Astrocyte (in vitro differentiated cells and primary cell): ENCODE results near the gene GALNT2. TPM values are rescaled to one million over a fixed set of nuclear protein-coding genes. Genes with fewer than 3 reads are reported as not detected.

Experiments used
- DNase-seq: peaks from one replicate; pipeline ENCODE4 v3.0.0-alpha.2; 2010; ENCODE audit warnings: low read depth
- FAIRE-seq: peaks from 2 replicates; lab custom pipeline; 2011; peaks lifted over from hg19 to GRCh38; lab: Jason Lieb, UNC
- H2AFZ ChIP-seq: 2 replicates; pipeline ENCODE4 v1.6.0; 2012; ENCODE audit warnings: low read depth, low read length, inconsistent platforms
- H3K27ac ChIP-seq: 2 replicates; pipeline ENCODE4 v1.5.1; 2011; ENCODE audit warnings: low read depth, low read length, inconsistent platforms
- H3K27me3 ChIP-seq: 2 replicates; pipeline ENCODE4 v1.6.0; 2011; ENCODE audit warnings: low read length, inconsistent platforms; ENCODE audit not compliant: insufficient read depth
- H3K36me3 ChIP-seq: 2 replicates; pipeline ENCODE4 v1.5.1; 2011; ENCODE audit warnings: low read length, inconsistent platforms; ENCODE audit not compliant: insufficient read depth
- H3K4me1 ChIP-seq: 2 replicates; pipeline ENCODE4 v1.5.1; 2011; ENCODE audit warnings: low read length, inconsistent platforms; ENCODE audit not compliant: insufficient read depth
- H3K4me2 ChIP-seq: 2 replicates; pipeline ENCODE4 v1.6.0; 2012; ENCODE audit warnings: low read length, inconsistent platforms
- H3K4me3 ChIP-seq: 2 replicates; pipeline ENCODE4 v1.5.1; 2011; ENCODE audit warnings: low read depth, mild to moderate bottlenecking, low read length, inconsistent platforms; ENCODE audit not compliant: insufficient read depth
- H3K79me2 ChIP-seq: 2 replicates; pipeline ENCODE4 v1.6.0; 2012; ENCODE audit warnings: mild to moderate bottlenecking, low read length, inconsistent platforms; ENCODE audit not compliant: insufficient read depth
- H3K9ac ChIP-seq: 2 replicates; pipeline ENCODE4 v1.6.0; 2012; ENCODE audit warnings: mild to moderate bottlenecking, low read length, inconsistent platforms
- H3K9me3 ChIP-seq: 2 replicates; pipeline ENCODE4 v1.5.1; 2012; ENCODE audit warnings: low read depth, mild to moderate bottlenecking, low read length, inconsistent platforms; ENCODE audit not compliant: insufficient read depth
- H4K20me1 ChIP-seq: 2 replicates; pipeline ENCODE4 v1.6.0; 2012; ENCODE audit warnings: low read length, inconsistent platforms; ENCODE audit not compliant: insufficient read depth
- H3K27ac Mint-ChIP-seq: one replicate; pipeline ENCODE4 v1.8.0; 2021; ENCODE audit warnings: mild to moderate bottlenecking, mixed read lengths; ENCODE audit not compliant: unreplicated experiment
- H3K27me3 Mint-ChIP-seq: one replicate; pipeline ENCODE4 v1.8.0; 2021; ENCODE audit warnings: low read depth, mixed read lengths; ENCODE audit not compliant: unreplicated experiment
- H3K36me3 Mint-ChIP-seq: one replicate; pipeline ENCODE4 v1.8.0; 2021; ENCODE audit warnings: low read depth, mixed read lengths; ENCODE audit not compliant: unreplicated experiment
- H3K4me1 Mint-ChIP-seq: one replicate; pipeline ENCODE4 v1.8.0; 2021; ENCODE audit warnings: low read depth, mixed read lengths; ENCODE audit not compliant: unreplicated experiment
- H3K4me3 Mint-ChIP-seq: one replicate; pipeline ENCODE4 v1.8.0; 2021; ENCODE audit warnings: mild to moderate bottlenecking, moderate library complexity, mixed read lengths; ENCODE audit not compliant: unreplicated experiment
- H3K9me3 Mint-ChIP-seq: one replicate; pipeline ENCODE4 v1.8.0; 2021; ENCODE audit warnings: mild to moderate bottlenecking, mixed read lengths; ENCODE audit not compliant: unreplicated experiment
- EZH2 ChIP-seq: IDR thresholded peaks from 2 replicates; pipeline ENCODE4 v1.6.1; 2012; ENCODE audit warnings: mild to moderate bottlenecking, low read length, inconsistent platforms; ENCODE audit not compliant: insufficient read depth
- total RNA-seq: library from RNA; stranded (reverse); gene quantifications from 2 replicates; pipeline ENCODE4 v1.2.1, GENCODE V29; 2021
- TF ChIP-seq, protein P1 (sequence below): IDR thresholded peaks from 2 replicates; pipeline ENCODE4 v1.5.1; 2011; ENCODE audit warnings: low read depth, mild to moderate bottlenecking, inconsistent platforms, low read length, moderate library complexity; ENCODE audit not compliant: insufficient read depth

The GALNT2 gene
- total RNA-seq, 1 donor from 2014 or later, result 507 TPM

DNA sequence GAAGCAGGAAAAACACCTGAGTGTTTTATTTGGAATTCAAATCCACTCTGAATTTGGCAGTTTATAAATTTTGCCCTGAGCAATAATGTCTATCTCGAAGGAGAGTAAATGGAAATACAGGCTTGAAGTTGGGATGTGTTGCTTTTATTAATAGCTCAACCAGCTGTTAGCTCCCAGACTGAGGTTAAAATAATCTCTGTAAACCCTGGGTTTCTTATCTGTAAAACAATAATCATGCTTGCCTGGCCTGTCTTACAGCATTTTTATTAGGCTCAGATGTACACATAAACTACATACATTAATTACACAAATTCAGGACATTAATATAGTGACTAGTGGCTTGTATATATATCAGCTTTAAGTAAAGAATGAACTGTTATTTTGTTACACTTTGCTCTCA is 148.5 kb downstream of the GALNT2 start:
- H3K36me3 ChIP-seq, result no peaks in the 10 kb centered on the region
- TF ChIP-seq, protein P1, sequence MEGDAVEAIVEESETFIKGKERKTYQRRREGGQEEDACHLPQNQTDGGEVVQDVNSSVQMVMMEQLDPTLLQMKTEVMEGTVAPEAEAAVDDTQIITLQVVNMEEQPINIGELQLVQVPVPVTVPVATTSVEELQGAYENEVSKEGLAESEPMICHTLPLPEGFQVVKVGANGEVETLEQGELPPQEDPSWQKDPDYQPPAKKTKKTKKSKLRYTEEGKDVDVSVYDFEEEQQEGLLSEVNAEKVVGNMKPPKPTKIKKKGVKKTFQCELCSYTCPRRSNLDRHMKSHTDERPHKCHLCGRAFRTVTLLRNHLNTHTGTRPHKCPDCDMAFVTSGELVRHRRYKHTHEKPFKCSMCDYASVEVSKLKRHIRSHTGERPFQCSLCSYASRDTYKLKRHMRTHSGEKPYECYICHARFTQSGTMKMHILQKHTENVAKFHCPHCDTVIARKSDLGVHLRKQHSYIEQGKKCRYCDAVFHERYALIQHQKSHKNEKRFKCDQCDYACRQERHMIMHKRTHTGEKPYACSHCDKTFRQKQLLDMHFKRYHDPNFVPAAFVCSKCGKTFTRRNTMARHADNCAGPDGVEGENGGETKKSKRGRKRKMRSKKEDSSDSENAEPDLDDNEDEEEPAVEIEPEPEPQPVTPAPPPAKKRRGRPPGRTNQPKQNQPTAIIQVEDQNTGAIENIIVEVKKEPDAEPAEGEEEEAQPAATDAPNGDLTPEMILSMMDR, result no peak
- no peak for TF ChIP-seq EZH2
- no peaks in the 10 kb centered on the region for H3K9me3 ChIP-seq
- no peak overlapping the region for H3K27ac Mint-ChIP-seq
- H3K36me3 Mint-ChIP-seq, result peaks cover 15% of the 10 kb centered on the region
- H3K9ac ChIP-seq, result no peak overlapping the region
- H2AFZ ChIP-seq, result no peak overlapping the region
- peaks cover 86% of the 10 kb centered on the region for H4K20me1 ChIP-seq
- H3K4me3 ChIP-seq, result no peak overlapping the region
- DNase-seq (no peak), FAIRE-seq (no peak)
- H3K4me2 ChIP-seq, result peak overlapping the region; percentile 35
- H3K4me1 ChIP-seq, result peaks cover 13% of the 10 kb centered on the region
- no peak overlapping the region for H3K27ac ChIP-seq
- no peaks in the 10 kb centered on the region for H3K9me3 Mint-ChIP-seq
- H3K79me2 ChIP-seq, result peaks cover 70% of the 10 kb centered on the region
- no peaks in the 10 kb centered on the region for H3K27me3 ChIP-seq
- H3K4me1 Mint-ChIP-seq, result peaks cover 45% of the 10 kb centered on the region
- no peak overlapping the region for H3K4me3 Mint-ChIP-seq
- H3K27me3 Mint-ChIP-seq, result no peaks in the 10 kb centered on the region

DNA sequence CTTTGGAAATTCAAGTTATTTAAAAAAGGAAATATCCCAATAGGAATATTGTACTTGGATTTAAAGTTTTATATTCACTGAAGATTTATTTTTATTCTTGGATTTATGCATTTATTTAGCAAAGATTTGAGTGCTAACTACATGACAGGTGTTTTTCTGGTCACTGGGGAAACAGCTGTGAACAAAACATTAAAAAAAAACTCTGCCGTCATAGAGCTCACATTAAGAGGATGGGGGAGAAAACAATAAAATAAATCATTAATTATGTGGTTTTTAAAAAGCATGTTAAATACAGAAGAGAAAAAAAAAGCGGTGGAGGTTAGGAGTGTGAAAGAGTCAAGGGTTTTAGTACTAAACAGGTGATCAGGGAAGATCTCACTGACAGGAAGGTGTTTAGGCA is 149.9 kb downstream of the GALNT2 start:
- Histone ChIP-seq H3K79me2 (peaks cover 67% of the 10 kb centered on the region), H2AFZ (no peak overlapping the region), H3K27me3 (no peaks in the 10 kb centered on the region), H3K9me3 (no peaks in the 10 kb centered on the region), H3K4me3 (no peak overlapping the region), H3K4me2 (no peak overlapping the region), H4K20me1 (peaks cover 89% of the 10 kb centered on the region), H3K27ac (no peak overlapping the region), H3K36me3 (no peaks in the 10 kb centered on the region), H3K9ac (no peak overlapping the region), H3K4me1 (peaks cover 6% of the 10 kb centered on the region)
- H3K27ac Mint-ChIP-seq, result no peak overlapping the region
- DNase-seq, result no peak
- no peak overlapping the region for H3K4me3 Mint-ChIP-seq
- H3K4me1 Mint-ChIP-seq, result peaks cover 38% of the 10 kb centered on the region
- no peaks in the 10 kb centered on the region for H3K9me3 Mint-ChIP-seq
- no peak for FAIRE-seq
- peaks cover 15% of the 10 kb centered on the region for H3K36me3 Mint-ChIP-seq
- TF ChIP-seq, protein P1, result no peak
- TF ChIP-seq EZH2, result no peak
- no peaks in the 10 kb centered on the region for H3K27me3 Mint-ChIP-seq

DNA sequence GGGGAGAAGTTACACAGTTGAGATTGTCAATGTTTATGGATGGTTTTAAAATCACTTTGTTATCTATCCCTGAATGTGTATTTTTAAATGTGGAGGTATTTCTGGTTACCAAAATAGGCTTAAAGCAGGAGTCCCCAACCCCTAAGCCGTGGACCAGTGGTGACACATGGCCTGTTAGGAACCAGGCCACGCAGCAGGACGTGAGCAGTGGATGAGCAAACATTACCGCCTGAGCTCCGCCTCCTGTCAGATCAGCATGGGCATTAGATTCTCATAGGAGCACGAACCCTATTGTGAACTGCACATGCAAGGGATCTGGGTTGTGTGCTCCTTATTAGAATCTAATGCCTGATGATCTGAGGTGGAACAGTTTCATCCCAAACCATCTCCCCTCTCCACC is 151.6 kb downstream of the GALNT2 start:
- DNase-seq, result no peak

More for the DNA sequence above, 151.6 kb downstream of the GALNT2 start:
- no peak overlapping the region for H3K9ac ChIP-seq
- Mint-ChIP-seq H3K27me3 (no peaks in the 10 kb centered on the region), H3K9me3 (no peaks in the 10 kb centered on the region), H3K36me3 (peaks cover 11% of the 10 kb centered on the region), H3K4me1 (peaks cover 35% of the 10 kb centered on the region), H3K27ac (no peak overlapping the region), H3K4me3 (no peak overlapping the region)
- peaks cover 6% of the 10 kb centered on the region for H3K4me1 ChIP-seq
- TF ChIP-seq EZH2, result no peak
- TF ChIP-seq, protein P1, result no peak
- H3K9me3 ChIP-seq, result no peaks in the 10 kb centered on the region
- no peaks in the 10 kb centered on the region for H3K36me3 ChIP-seq
- no peak overlapping the region for H3K27ac ChIP-seq
- no peak for FAIRE-seq
- no peak overlapping the region for H3K4me2 ChIP-seq
- peaks cover 78% of the 10 kb centered on the region for H4K20me1 ChIP-seq
- H3K27me3 ChIP-seq, result no peaks in the 10 kb centered on the region
- peaks cover 56% of the 10 kb centered on the region for H3K79me2 ChIP-seq
- no peak overlapping the region for H3K4me3 ChIP-seq
- no peak overlapping the region for H2AFZ ChIP-seq
